Activated CD8-positive, alpha-beta T cell treated with anti-CD3 and anti-CD28 coated beads for 36 hours (primary cell): Measurements from ENCODE around the gene ERBB4. TPM values are rescaled to one million over a fixed set of nuclear protein-coding genes. Genes with fewer than 3 reads are reported as not detected.

Experiments
- ATAC-seq: fragments of 200-7000 bp; cut with Tn5 transposase; one replicate; pipeline ENCODE4 v1.10.0; 2021; ENCODE audit warnings: mild to moderate bottlenecking, moderate library complexity
- CTCF ChIA-PET: fragments of 350-600 bp; sonication (Branson Sonifier 250); formaldehyde crosslinking; loops from one replicate; lab custom pipeline; 2021; ENCODE audit warnings: antibody characterized with exemption; lab: Charles Lee
- POLR2A ChIA-PET: fragments of 350-600 bp; sonication (Branson Sonifier 250); formaldehyde crosslinking; loops from one replicate; lab custom pipeline; 2021; ENCODE audit warnings: antibody characterized with exemption; lab: Charles Lee
- DNase-seq: peaks from one replicate; pipeline ENCODE4 v3.0.0-alpha.2; 2020
- H3K27ac Mint-ChIP-seq: one replicate; pipeline ENCODE4 v1.8.0; 2021; ENCODE audit warnings: mild to moderate bottlenecking, mixed read lengths
- H3K27me3 Mint-ChIP-seq: one replicate; pipeline ENCODE4 v1.8.0; 2021; ENCODE audit warnings: mixed read lengths
- H3K36me3 Mint-ChIP-seq: one replicate; pipeline ENCODE4 v1.8.0; 2021; ENCODE audit warnings: low read depth, mixed read lengths
- H3K4me1 Mint-ChIP-seq: one replicate; pipeline ENCODE4 v1.8.0; 2021; ENCODE audit warnings: low read depth, mixed read lengths
- H3K4me3 Mint-ChIP-seq: one replicate; pipeline ENCODE4 v1.8.0; 2021; ENCODE audit warnings: mild to moderate bottlenecking, moderate library complexity, mixed read lengths
- H3K9me3 Mint-ChIP-seq: one replicate; pipeline ENCODE4 v1.8.0; 2021; ENCODE audit warnings: mixed read lengths
- CTCF ChIP-seq: fragments of 200-600 bp; IDR thresholded peaks from one replicate; pipeline ENCODE4 v1.8.0; 2022; ENCODE audit warnings: antibody characterized with exemption, mild to moderate bottlenecking
- intact Hi-C: fragments of 100-400 bp; cut with micrococcal nuclease; formaldehyde crosslinking; loops from one replicate; pipeline ENCODE4 v1.10.0; 2022
- total RNA-seq, 2 experiments: library from RNA; stranded (reverse); gene quantifications; one replicate each; pipeline ENCODE4 v1.2.3, GENCODE V29; 2021

Gene ERBB4
- total RNA-seq, 2 experiments from 2014 or later: not detected

GRCh38 chr2:211407076-211407475, 1131.5 kb downstream of the ERBB4 start:
- intact Hi-C loops: no loop called here
- ChIA-PET CTCF (no interaction called here), POLR2A (no interaction called here)
- no peak for DNase-seq
- Mint-ChIP-seq H3K27ac (no peak overlapping the region), H3K27me3 (no peaks in the 10 kb centered on the region), H3K9me3 (peaks cover 3% of the 10 kb centered on the region), H3K36me3 (no peaks in the 10 kb centered on the region), H3K4me1 (no peaks in the 10 kb centered on the region), H3K4me3 (no peak overlapping the region)
- ATAC-seq: no peak
- TF ChIP-seq CTCF: no peak

GRCh38 chr2:211405036-211405435, 1133.6 kb downstream of the ERBB4 start:
- Mint-ChIP-seq H3K27ac (no peak overlapping the region), H3K27me3 (no peaks in the 10 kb centered on the region), H3K4me3 (no peak overlapping the region), H3K36me3 (no peaks in the 10 kb centered on the region), H3K9me3 (peaks cover 3% of the 10 kb centered on the region), H3K4me1 (no peaks in the 10 kb centered on the region)
- TF ChIP-seq CTCF: no peak
- POLR2A ChIA-PET: no interaction called here
- CTCF ChIA-PET: no interaction called here
- DNase-seq: no peak
- intact Hi-C loops: no loop called here
- no peak for ATAC-seq

GRCh38 chr2:211404098-211404497, 1134.5 kb downstream of the ERBB4 start:
- Mint-ChIP-seq H3K9me3 (peaks cover 3% of the 10 kb centered on the region), H3K27me3 (no peaks in the 10 kb centered on the region), H3K36me3 (no peaks in the 10 kb centered on the region), H3K4me1 (no peaks in the 10 kb centered on the region), H3K27ac (no peak overlapping the region), H3K4me3 (no peak overlapping the region)
- DNase-seq (no peak), ATAC-seq (no peak)
- intact Hi-C loops: no loop called here
- ChIA-PET CTCF (interaction anchor here (1.9 kb wide), 1 partner anchor 51 kb away, joined by 6 read pairs; no protein-coding TSS in a partner anchor), POLR2A (no interaction called here)
- no peak for TF ChIP-seq CTCF

GRCh38 chr2:211401328-211401727, 1137.3 kb downstream of the ERBB4 start:
- H3K27me3 Mint-ChIP-seq: no peaks in the 10 kb centered on the region
- no peak overlapping the region for H3K27ac Mint-ChIP-seq
- DNase-seq (no peak), ATAC-seq (no peak)
- no peaks in the 10 kb centered on the region for H3K4me1 Mint-ChIP-seq
- intact Hi-C loops: no loop called here
- H3K4me3 Mint-ChIP-seq: no peak overlapping the region
- no peaks in the 10 kb centered on the region for H3K36me3 Mint-ChIP-seq
- ChIA-PET POLR2A (no interaction called here), CTCF (no interaction called here)
- H3K9me3 Mint-ChIP-seq: no peaks in the 10 kb centered on the region
- TF ChIP-seq CTCF: no peak

GRCh38 chr2:211397764-211398163, 1140.8 kb downstream of the ERBB4 start:
- TF ChIP-seq CTCF: no peak
- DNase-seq (no peak), ATAC-seq (no peak)
- Mint-ChIP-seq H3K4me3 (no peak overlapping the region), H3K27me3 (no peaks in the 10 kb centered on the region), H3K27ac (no peak overlapping the region), H3K9me3 (no peaks in the 10 kb centered on the region), H3K36me3 (no peaks in the 10 kb centered on the region), H3K4me1 (no peaks in the 10 kb centered on the region)
- ChIA-PET CTCF (no interaction called here), POLR2A (no interaction called here)
- intact Hi-C loops: no loop called here
